ENCODE measurements around the gene GIT1. TPM values are rescaled to one million over a fixed set of nuclear protein-coding genes. Genes with fewer than 3 reads are reported as not detected.

Gene GIT1
- total and polyA plus RNA-seq, 9 of the 15 experiments (the other 6 are each of a cell fraction or from before 2014, with no cell fraction given), result 0.35 to 35.3 (median 17.1) TPM

- TF ChIP-seq, protein P1, sequence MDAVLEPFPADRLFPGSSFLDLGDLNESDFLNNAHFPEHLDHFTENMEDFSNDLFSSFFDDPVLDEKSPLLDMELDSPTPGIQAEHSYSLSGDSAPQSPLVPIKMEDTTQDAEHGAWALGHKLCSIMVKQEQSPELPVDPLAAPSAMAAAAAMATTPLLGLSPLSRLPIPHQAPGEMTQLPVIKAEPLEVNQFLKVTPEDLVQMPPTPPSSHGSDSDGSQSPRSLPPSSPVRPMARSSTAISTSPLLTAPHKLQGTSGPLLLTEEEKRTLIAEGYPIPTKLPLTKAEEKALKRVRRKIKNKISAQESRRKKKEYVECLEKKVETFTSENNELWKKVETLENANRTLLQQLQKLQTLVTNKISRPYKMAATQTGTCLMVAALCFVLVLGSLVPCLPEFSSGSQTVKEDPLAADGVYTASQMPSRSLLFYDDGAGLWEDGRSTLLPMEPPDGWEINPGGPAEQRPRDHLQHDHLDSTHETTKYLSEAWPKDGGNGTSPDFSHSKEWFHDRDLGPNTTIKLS (IDR thresholded peaks at IDR 0.05; ENCODE audit: borderline replicate concordance, low read depth), result 0 out of 2 replicates have a peak, but pooled peaks have one; percentile 9
- TF ChIP-seq SMARCC2 (IDR thresholded peaks at IDR 0.05; ENCODE audit: low read depth) (no peak), E2F3 (CRISPR knock-in tag; IDR thresholded peaks at IDR 0.05) (no peak)
- TF ChIP-seq, protein P2, sequence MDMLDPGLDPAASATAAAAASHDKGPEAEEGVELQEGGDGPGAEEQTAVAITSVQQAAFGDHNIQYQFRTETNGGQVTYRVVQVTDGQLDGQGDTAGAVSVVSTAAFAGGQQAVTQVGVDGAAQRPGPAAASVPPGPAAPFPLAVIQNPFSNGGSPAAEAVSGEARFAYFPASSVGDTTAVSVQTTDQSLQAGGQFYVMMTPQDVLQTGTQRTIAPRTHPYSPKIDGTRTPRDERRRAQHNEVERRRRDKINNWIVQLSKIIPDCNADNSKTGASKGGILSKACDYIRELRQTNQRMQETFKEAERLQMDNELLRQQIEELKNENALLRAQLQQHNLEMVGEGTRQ (CRISPR knock-in tag; IDR thresholded peaks at IDR 0.05), result peak; percentile 12; the same call in 1 of the 2 replicates
These were observed 29.0 kb upstream of the GIT1 start (continued) for GRCh38 chr17:29618272-29619065.

Data from K562 (cell line).